HCT116 (cell line): ENCODE measurements around the gene CCDC3. TPM values are rescaled to one million over a fixed set of nuclear protein-coding genes. Genes with fewer than 3 reads are reported as not detected.

Experiments
- ATAC-seq: fragments of 200-7000 bp; cut with Tn5 transposase; 2 replicates; pipeline ENCODE4 v1.9.1; 2020; ENCODE audit warnings: mild to moderate bottlenecking, moderate library complexity
- BruUV-seq: library from RNA; stranded (reverse); fragments of 400-500 nt; replicated peaks from 2 replicates; lab custom pipeline; 2021; lab: Mats Ljungman, UMichigan
- CTCF ChIA-PET: fragments of 300-600 bp; sonication (Branson Sonifier 250); formaldehyde crosslinking; loops from one replicate; lab custom pipeline; 2021; ENCODE audit warnings: antibody characterized with exemption; lab: Charles Lee
- POLR2A ChIA-PET: fragments of 300-600, 350-600 bp; sonication (Branson Sonifier 250); formaldehyde crosslinking; loops from one replicate; lab custom pipeline; 2021; ENCODE audit warnings: antibody characterized with exemption; lab: Charles Lee
- RAD21 ChIA-PET, 2 experiments: fragments of 300-600 bp; sonication (Branson Sonifier 250); formaldehyde crosslinking; loops; one replicate each; lab custom pipeline; 2023; ENCODE audit warnings: low total read pairs in 2 of 2; ENCODE audit not compliant: uncharacterized antibody in 2 of 2, unreplicated experiment in 2 of 2, low non-redundant PET in 1 of 2; lab: Charles Lee
- DNase-seq: peaks from one replicate; pipeline ENCODE4 v3.0.0-alpha.2; 2010; ENCODE audit warnings: low read depth, low spot score
- H2AFZ ChIP-seq: fragments of 200-600 bp; shearing (Covaris generic), sonication (generic); 2 replicates; pipeline ENCODE4 v1.6.1; 2017; ENCODE audit warnings: low read depth, mixed run types, mixed read lengths, antibody characterized with exemption, low read length; ENCODE audit not compliant: poor library complexity, severe bottlenecking
- H3K27ac ChIP-seq: 2 replicates; pipeline ENCODE4 v1.5.1; 2012; ENCODE audit warnings: low read depth, low read length
- H3K27me3 ChIP-seq: fragments of 200-600 bp; sonication (generic); 2 replicates; pipeline ENCODE4 v1.6.1; 2016; ENCODE audit warnings: mixed run types, low read length, mixed read lengths; ENCODE audit not compliant: insufficient read depth
- H3K36me3 ChIP-seq, 2 experiments: fragments of 200-500 bp in 1 of 2; fragments of 200-600 bp in 1 of 2; sonication (Bioruptor generic) in 1 of 2; sonication (generic) in 1 of 2; 2 replicates each; pipeline versions ENCODE4 v1.5.1 to v1.6.1; 2014 to 2016; ENCODE audit warnings: low read length in 2 of 2, inconsistent platforms in 1 of 2, mixed read lengths in 1 of 2, mixed run types in 1 of 2; ENCODE audit not compliant: insufficient read depth in 2 of 2, control insufficient read depth in 1 of 2
- H3K4me1 ChIP-seq, 2 experiments: fragments of 200-600 bp in 1 of 2; sonication (generic) in 1 of 2; 2 replicates each; pipeline versions ENCODE4 v1.5.1 to v1.6.1; 2012 to 2017; ENCODE audit warnings: low read length in 2 of 2, inconsistent platforms in 1 of 2, mild to moderate bottlenecking in 1 of 2, mixed read lengths in 1 of 2, mixed run types in 1 of 2, moderate library complexity in 1 of 2; ENCODE audit not compliant: insufficient read depth in 2 of 2, control insufficient read depth in 1 of 2
- H3K4me2 ChIP-seq: fragments of 200-600 bp; sonication (generic); 2 replicates; pipeline ENCODE4 v1.6.1; 2017; ENCODE audit warnings: mixed run types, low read length, mixed read lengths
- H3K4me3 ChIP-seq, 2 experiments: fragments of 200-600 bp in 1 of 2; sonication (generic) in 1 of 2; replicated peaks in 1 of 2; 2 replicates each; pipeline ENCODE4 v1.5.1; 2011 to 2016; ENCODE audit warnings: low read length in 2 of 2, control low read depth in 1 of 2, low read depth in 1 of 2, mild to moderate bottlenecking in 1 of 2, mixed read lengths in 1 of 2, mixed run types in 1 of 2
- H3K79me2 ChIP-seq: fragments of 200-600 bp; sonication (generic); 2 replicates; pipeline ENCODE4 v1.6.1; 2017; ENCODE audit warnings: mild to moderate bottlenecking, mixed run types, low read length, moderate library complexity, mixed read lengths; ENCODE audit not compliant: insufficient read depth
- H3K9ac ChIP-seq: fragments of 200-600 bp; sonication (generic); 2 replicates; pipeline ENCODE4 v1.6.1; 2016; ENCODE audit warnings: low read length, mixed read lengths
- H3K9me2 ChIP-seq: fragments of 200-600 bp; sonication (generic), shearing (Covaris generic); 2 replicates; pipeline ENCODE4 v1.6.1; 2017; ENCODE audit warnings: mixed run types, mild to moderate bottlenecking, moderate library complexity; ENCODE audit not compliant: insufficient read depth
- H3K9me3 ChIP-seq, 2 experiments: fragments of 200-500 bp in 1 of 2; fragments of 200-600 bp in 1 of 2; sonication (Bioruptor generic) in 1 of 2; sonication (generic) in 1 of 2; 2 replicates each; pipeline ENCODE4 v1.6.1; 2014 to 2017; ENCODE audit warnings: low read length in 2 of 2, mixed read lengths in 2 of 2, inconsistent platforms in 1 of 2, low read depth in 1 of 2, mild to moderate bottlenecking in 1 of 2, mixed run types in 1 of 2, moderate library complexity in 1 of 2; ENCODE audit not compliant: control insufficient read depth in 1 of 2, insufficient read depth in 1 of 2
- H4K20me1 ChIP-seq: fragments of 200-600 bp; sonication (generic), shearing (Covaris generic); 2 replicates; pipeline ENCODE4 v1.6.1; 2017; ENCODE audit warnings: mixed run types, mild to moderate bottlenecking, moderate library complexity; ENCODE audit not compliant: insufficient read depth
- CEBPB ChIP-seq: IDR thresholded peaks from 2 replicates; pipeline ENCODE4 v1.6.1; 2012; ENCODE audit warnings: low read depth
- EGR1 ChIP-seq: IDR thresholded peaks from 2 replicates; pipeline ENCODE4 v1.6.1; 2012; ENCODE audit warnings: low read depth
- EZH2 ChIP-seq: fragments of 200-600 bp; sonication (generic); IDR thresholded peaks from 2 replicates; pipeline ENCODE4 v1.6.1; 2017; ENCODE audit warnings: antibody characterized with exemption, mixed run types
- EZH2phosphoT487 ChIP-seq: fragments of 200-600 bp; IDR thresholded peaks from 2 replicates; pipeline ENCODE4 v1.6.1; 2018; ENCODE audit warnings: antibody characterized with exemption, borderline replicate concordance
- JUND ChIP-seq: IDR thresholded peaks from 2 replicates; pipeline ENCODE4 v1.6.1; 2012
- POLR2AphosphoS5 ChIP-seq: IDR thresholded peaks from 2 replicates; pipeline ENCODE4 v1.6.1; 2011; ENCODE audit warnings: mild to moderate bottlenecking, low read depth, low read length, moderate library complexity
- RAD21 ChIP-seq: IDR thresholded peaks from 2 replicates; pipeline ENCODE4 v1.6.1; 2012; ENCODE audit warnings: low read depth, mild to moderate bottlenecking
- SIN3A ChIP-seq: IDR thresholded peaks from 2 replicates; pipeline ENCODE4 v1.6.1; 2012; ENCODE audit warnings: low read depth
- SRF ChIP-seq: IDR thresholded peaks from 2 replicates; pipeline ENCODE4 v1.6.1; 2012; ENCODE audit warnings: low read depth
- TCF7L2 ChIP-seq: IDR thresholded peaks from 2 replicates; pipeline ENCODE4 v1.7.0; 2011; ENCODE audit warnings: borderline replicate concordance, inconsistent platforms; ENCODE audit not compliant: insufficient read depth, insufficient read length; ENCODE audit errors: extremely low read depth
- YY1 ChIP-seq: IDR thresholded peaks from 2 replicates; pipeline ENCODE4 v1.6.1; 2011; ENCODE audit warnings: low read length, low read depth, moderate library complexity, mild to moderate bottlenecking; ENCODE audit not compliant: insufficient replicate concordance; ENCODE audit errors: extremely low read depth
- ZFX ChIP-seq: fragments of 450-650 bp; IDR thresholded peaks from 2 replicates; pipeline ENCODE4 v1.6.1; 2017
- intact Hi-C: fragments of 100-400 bp; cut with micrococcal nuclease; formaldehyde crosslinking; loops from 2 replicates; pipeline ENCODE4 v1.10.0; 2022
- total RNA-seq: library from RNA; stranded (reverse); gene quantifications from one replicate; pipeline ENCODE4 v1.2.1, GENCODE V29; 2021; ENCODE audit not compliant: unreplicated experiment
- TF ChIP-seq, protein P1 (sequence below): IDR thresholded peaks from 2 replicates; pipeline ENCODE4 v1.6.1; 2012
- TF ChIP-seq, protein P2 (sequence below): IDR thresholded peaks from 2 replicates; pipeline ENCODE4 v1.6.1; 2011; ENCODE audit warnings: mild to moderate bottlenecking, low read length, moderate library complexity; ENCODE audit not compliant: insufficient replicate concordance; ENCODE audit errors: extremely low read depth
- TF ChIP-seq, protein P3 (sequence below): IDR thresholded peaks from 2 replicates; pipeline ENCODE4 v1.6.1; 2012
- TF ChIP-seq, protein P4 (sequence below), 3 experiments: fragments of 200-600 bp in 1 of 3; sonication (generic) in 1 of 3; IDR thresholded peaks in 2 of 3; conservative IDR thresholded peaks in 1 of 3; 2 replicates each; pipeline ENCODE4 v1.5.1; 2012 to 2017; ENCODE audit warnings: low read depth in 2 of 3, low read length in 2 of 3, antibody characterized with exemption in 1 of 3, borderline replicate concordance in 1 of 3, control low read depth in 1 of 3, mild to moderate bottlenecking in 1 of 3, mixed read lengths in 1 of 3, mixed run types in 1 of 3, moderate library complexity in 1 of 3; ENCODE audit not compliant: insufficient read depth in 1 of 3

Gene CCDC3
- total RNA-seq, 1 experiment from 2014 or later, result 10.5 TPM

DNA sequence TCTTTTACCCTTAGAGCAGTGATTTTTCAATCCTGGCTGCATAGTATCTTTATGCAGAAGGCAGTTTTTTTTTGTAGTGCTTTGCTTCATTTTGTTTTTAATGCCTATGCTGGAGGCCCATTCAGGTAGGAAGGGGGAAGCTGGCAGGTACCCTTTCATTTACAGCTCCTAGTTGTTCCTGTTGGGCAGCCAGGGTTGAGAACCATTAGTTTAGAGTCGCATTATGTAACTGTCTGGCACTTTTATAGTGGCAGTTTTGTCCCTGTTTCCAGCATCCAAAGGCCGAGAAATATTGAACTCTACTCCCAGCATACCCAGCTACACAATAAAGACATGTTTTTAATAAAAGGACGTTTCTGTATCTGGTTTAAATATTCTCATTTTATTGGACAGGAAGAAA lies 110.6 kb downstream of the CCDC3 start:
- RAD21 ChIA-PET, result no interaction called here
- Histone ChIP-seq H3K4me2 (no peak overlapping the region), H3K9me3 (no peaks in the 10 kb centered on the region; a peak in 1 of 4 replicates), H3K79me2 (no peaks in the 10 kb centered on the region), H3K9me2 (no peaks in the 10 kb centered on the region), H4K20me1 (no peaks in the 10 kb centered on the region), H2AFZ (no peak overlapping the region), H3K4me3 (no peak overlapping the region), H3K4me1 (no peaks in the 10 kb centered on the region), H3K27ac (no peak overlapping the region), H3K36me3 (no peaks in the 10 kb centered on the region), H3K9ac (no peak overlapping the region), H3K27me3 (no peaks in the 10 kb centered on the region)
- CTCF ChIA-PET, result interaction anchor here (1.0 kb wide), 1 partner anchor 11 kb away, joined by 3 read pairs; no protein-coding TSS in a partner anchor
- BruUV-seq, result no TSS peak
- no peak for DNase-seq
- intact Hi-C loops, result no loop called here
- POLR2A ChIA-PET, result no interaction called here
- no peak for ATAC-seq
- TF ChIP-seq SRF, result no peak

DNA sequence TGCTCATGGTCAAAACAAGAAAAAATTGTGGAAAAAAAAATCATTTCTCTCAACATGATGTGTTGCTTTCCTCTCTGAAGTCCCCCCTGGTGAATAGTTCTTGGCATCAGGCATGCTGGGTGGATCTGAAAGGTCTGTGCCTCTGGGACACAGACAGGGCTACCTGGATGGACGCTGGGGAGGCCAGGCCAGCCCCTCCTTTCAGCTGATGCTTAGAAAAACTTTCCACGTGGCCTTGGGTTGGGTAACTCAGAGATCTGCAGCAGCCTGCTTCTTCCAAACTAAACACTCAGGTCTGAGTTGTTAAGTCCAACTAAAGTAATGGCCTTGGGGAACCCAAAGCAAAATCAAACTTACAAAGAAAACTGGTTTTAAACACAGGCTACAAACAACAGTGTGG lies 113.0 kb downstream of the CCDC3 start:
- no TSS peak for BruUV-seq

More for the DNA sequence above, 113.0 kb downstream of the CCDC3 start:
- ChIA-PET CTCF (interaction anchor here (1.8 kb wide), 1 partner anchor 14 kb away, joined by 4 read pairs; no protein-coding TSS in a partner anchor), RAD21 (no interaction called here), POLR2A (no interaction called here)
- no peaks in the 10 kb centered on the region for H3K79me2 ChIP-seq
- no peak for TF ChIP-seq SIN3A
- TF ChIP-seq EZH2, result no peak
- TF ChIP-seq, protein P1, sequence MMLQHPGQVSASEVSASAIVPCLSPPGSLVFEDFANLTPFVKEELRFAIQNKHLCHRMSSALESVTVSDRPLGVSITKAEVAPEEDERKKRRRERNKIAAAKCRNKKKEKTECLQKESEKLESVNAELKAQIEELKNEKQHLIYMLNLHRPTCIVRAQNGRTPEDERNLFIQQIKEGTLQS, result no peak
- TF ChIP-seq, protein P2, sequence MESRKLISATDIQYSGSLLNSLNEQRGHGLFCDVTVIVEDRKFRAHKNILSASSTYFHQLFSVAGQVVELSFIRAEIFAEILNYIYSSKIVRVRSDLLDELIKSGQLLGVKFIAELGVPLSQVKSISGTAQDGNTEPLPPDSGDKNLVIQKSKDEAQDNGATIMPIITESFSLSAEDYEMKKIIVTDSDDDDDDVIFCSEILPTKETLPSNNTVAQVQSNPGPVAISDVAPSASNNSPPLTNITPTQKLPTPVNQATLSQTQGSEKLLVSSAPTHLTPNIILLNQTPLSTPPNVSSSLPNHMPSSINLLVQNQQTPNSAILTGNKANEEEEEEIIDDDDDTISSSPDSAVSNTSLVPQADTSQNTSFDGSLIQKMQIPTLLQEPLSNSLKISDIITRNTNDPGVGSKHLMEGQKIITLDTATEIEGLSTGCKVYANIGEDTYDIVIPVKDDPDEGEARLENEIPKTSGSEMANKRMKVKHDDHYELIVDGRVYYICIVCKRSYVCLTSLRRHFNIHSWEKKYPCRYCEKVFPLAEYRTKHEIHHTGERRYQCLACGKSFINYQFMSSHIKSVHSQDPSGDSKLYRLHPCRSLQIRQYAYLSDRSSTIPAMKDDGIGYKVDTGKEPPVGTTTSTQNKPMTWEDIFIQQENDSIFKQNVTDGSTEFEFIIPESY, result no peak
- TF ChIP-seq YY1, result no peak
- no peak for TF ChIP-seq ZFX
- no peak for TF ChIP-seq EGR1
- no peak for TF ChIP-seq CEBPB
- TF ChIP-seq TCF7L2, result no peak
- no peak for TF ChIP-seq POLR2AphosphoS5
- TF ChIP-seq EZH2phosphoT487, result no peak
- TF ChIP-seq RAD21, result no peak
- TF ChIP-seq, protein P3, sequence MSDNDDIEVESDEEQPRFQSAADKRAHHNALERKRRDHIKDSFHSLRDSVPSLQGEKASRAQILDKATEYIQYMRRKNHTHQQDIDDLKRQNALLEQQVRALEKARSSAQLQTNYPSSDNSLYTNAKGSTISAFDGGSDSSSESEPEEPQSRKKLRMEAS, result no peak
- no peak for TF ChIP-seq JUND
- TF ChIP-seq, protein P4, sequence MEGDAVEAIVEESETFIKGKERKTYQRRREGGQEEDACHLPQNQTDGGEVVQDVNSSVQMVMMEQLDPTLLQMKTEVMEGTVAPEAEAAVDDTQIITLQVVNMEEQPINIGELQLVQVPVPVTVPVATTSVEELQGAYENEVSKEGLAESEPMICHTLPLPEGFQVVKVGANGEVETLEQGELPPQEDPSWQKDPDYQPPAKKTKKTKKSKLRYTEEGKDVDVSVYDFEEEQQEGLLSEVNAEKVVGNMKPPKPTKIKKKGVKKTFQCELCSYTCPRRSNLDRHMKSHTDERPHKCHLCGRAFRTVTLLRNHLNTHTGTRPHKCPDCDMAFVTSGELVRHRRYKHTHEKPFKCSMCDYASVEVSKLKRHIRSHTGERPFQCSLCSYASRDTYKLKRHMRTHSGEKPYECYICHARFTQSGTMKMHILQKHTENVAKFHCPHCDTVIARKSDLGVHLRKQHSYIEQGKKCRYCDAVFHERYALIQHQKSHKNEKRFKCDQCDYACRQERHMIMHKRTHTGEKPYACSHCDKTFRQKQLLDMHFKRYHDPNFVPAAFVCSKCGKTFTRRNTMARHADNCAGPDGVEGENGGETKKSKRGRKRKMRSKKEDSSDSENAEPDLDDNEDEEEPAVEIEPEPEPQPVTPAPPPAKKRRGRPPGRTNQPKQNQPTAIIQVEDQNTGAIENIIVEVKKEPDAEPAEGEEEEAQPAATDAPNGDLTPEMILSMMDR (IDR thresholded peaks at IDR 0.05 in 2 of 3, conservative IDR thresholded peaks at IDR 0.05 in 1 of 3; ENCODE audit: borderline replicate concordance in 1 of 3, insufficient read depth in 1 of 3, low read depth in 2 of 3, low read length in 2 of 3), result no peak
- no peaks in the 10 kb centered on the region for H3K36me3 ChIP-seq
- no peak overlapping the region for H3K9ac ChIP-seq
- no peaks in the 10 kb centered on the region for H4K20me1 ChIP-seq
- H3K9me2 ChIP-seq, result no peaks in the 10 kb centered on the region
- no peaks in the 10 kb centered on the region for H3K27me3 ChIP-seq
- no peak overlapping the region for H2AFZ ChIP-seq
- DNase-seq (no peak), ATAC-seq (no peak)
- H3K9me3 ChIP-seq, result no peaks in the 10 kb centered on the region; a peak in 1 of 4 replicates
- no peak overlapping the region for H3K4me2 ChIP-seq
- no peak overlapping the region for H3K27ac ChIP-seq
- no peak overlapping the region for H3K4me3 ChIP-seq
- intact Hi-C loops, result no loop called here
- no peaks in the 10 kb centered on the region for H3K4me1 ChIP-seq
